B cell (primary cell): ENCODE measurements around the gene SLC16A12.

Source experiments
- EZH2 ChIP-seq: IDR thresholded peaks from 2 replicates; pipeline ENCODE4 v1.6.1; 2012; ENCODE audit warnings: borderline replicate concordance, low read depth, mild to moderate bottlenecking, moderate library complexity, low read length; ENCODE audit not compliant: insufficient read depth, poor library complexity, severe bottlenecking
- TF ChIP-seq, protein P1 (sequence below): fragments of 200-600 bp; IDR thresholded peaks from one replicate; pipeline ENCODE4 v1.8.0; 2022; ENCODE audit warnings: antibody characterized with exemption, mild to moderate bottlenecking

DNA sequence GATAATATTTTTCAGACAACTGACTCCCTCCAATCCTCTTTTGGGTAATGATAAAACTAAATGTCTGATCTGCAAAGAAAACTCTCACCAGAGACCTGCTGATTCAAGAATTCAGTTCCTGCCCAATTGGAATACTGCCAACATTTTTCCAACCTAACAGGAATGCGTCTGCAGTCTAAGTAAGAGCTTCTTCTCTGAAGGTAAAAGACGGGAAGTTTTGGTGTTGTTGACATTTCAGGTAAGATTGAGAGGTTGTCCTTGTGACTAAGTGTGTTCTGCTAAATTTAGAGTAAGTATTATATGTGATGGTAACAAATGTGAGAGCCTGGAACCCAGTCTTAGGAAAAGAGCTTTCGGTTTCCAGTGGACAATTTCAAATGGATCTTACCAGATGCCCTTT lies 103.4 kb downstream of the SLC16A12 start:
- TF ChIP-seq, protein P1, sequence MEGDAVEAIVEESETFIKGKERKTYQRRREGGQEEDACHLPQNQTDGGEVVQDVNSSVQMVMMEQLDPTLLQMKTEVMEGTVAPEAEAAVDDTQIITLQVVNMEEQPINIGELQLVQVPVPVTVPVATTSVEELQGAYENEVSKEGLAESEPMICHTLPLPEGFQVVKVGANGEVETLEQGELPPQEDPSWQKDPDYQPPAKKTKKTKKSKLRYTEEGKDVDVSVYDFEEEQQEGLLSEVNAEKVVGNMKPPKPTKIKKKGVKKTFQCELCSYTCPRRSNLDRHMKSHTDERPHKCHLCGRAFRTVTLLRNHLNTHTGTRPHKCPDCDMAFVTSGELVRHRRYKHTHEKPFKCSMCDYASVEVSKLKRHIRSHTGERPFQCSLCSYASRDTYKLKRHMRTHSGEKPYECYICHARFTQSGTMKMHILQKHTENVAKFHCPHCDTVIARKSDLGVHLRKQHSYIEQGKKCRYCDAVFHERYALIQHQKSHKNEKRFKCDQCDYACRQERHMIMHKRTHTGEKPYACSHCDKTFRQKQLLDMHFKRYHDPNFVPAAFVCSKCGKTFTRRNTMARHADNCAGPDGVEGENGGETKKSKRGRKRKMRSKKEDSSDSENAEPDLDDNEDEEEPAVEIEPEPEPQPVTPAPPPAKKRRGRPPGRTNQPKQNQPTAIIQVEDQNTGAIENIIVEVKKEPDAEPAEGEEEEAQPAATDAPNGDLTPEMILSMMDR: no peak
- no peak for TF ChIP-seq EZH2
